OCI-LY1 (cell line): ENCODE data around the gene GUCA2A.

Source experiments
- EZH2 ChIP-seq: fragments of 200-600 bp; sonication (generic), shearing (Covaris generic); IDR thresholded peaks from 2 replicates; pipeline ENCODE4 v1.8.0; 2017; ENCODE audit warnings: borderline replicate concordance, mixed run types, mild to moderate bottlenecking, antibody characterized with exemption, low read length, moderate library complexity, mixed read lengths
- TF ChIP-seq, protein P1 (sequence below): fragments of 200-600 bp; sonication (generic), shearing (Covaris generic); IDR thresholded peaks from 2 replicates; pipeline ENCODE4 v1.5.1; 2017; ENCODE audit warnings: mild to moderate bottlenecking, antibody characterized with exemption, low read length, moderate library complexity, mixed read lengths

DNA sequence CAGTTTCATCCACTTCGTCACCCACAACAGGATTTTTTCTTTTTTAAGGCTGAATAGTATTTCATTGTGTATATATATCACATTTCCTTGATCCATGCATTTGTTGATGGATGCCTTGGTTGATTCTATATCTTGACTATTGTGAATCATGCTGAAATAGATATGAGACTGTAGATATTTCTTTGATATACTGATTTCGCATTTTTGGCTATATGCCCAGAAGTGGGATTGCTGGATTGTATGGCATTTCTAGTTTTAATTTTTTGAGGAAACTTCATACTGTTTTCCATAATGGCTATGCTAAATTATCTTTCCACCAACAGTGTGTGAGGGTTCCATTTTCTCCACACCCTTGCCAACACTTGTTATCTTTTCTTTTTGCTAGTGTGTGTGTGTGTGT lies 6.4 kb downstream of the GUCA2A start:
- TF ChIP-seq, protein P1, sequence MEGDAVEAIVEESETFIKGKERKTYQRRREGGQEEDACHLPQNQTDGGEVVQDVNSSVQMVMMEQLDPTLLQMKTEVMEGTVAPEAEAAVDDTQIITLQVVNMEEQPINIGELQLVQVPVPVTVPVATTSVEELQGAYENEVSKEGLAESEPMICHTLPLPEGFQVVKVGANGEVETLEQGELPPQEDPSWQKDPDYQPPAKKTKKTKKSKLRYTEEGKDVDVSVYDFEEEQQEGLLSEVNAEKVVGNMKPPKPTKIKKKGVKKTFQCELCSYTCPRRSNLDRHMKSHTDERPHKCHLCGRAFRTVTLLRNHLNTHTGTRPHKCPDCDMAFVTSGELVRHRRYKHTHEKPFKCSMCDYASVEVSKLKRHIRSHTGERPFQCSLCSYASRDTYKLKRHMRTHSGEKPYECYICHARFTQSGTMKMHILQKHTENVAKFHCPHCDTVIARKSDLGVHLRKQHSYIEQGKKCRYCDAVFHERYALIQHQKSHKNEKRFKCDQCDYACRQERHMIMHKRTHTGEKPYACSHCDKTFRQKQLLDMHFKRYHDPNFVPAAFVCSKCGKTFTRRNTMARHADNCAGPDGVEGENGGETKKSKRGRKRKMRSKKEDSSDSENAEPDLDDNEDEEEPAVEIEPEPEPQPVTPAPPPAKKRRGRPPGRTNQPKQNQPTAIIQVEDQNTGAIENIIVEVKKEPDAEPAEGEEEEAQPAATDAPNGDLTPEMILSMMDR, result no peak
- TF ChIP-seq EZH2, result no peak
